ENCODE data around the gene NUP210.

GRCh38 chr3:13314877-13315276 is 105.2 kb downstream of the NUP210 start:
- TF ChIP-seq EZH2 (IDR thresholded peaks at IDR 0.05; ENCODE audit: borderline replicate concordance, low read depth, low read length, poor library complexity, severe bottlenecking) (no peak), CTCF (conservative IDR thresholded peaks at IDR 0.05; ENCODE audit: low read depth, low read length) (no peak)

All from A673 (cell line).